Small intestine (tissue), 7 donors: ENCODE data around the gene SNPH. TPM values are rescaled to one million over a fixed set of nuclear protein-coding genes. Genes with fewer than 3 reads are reported as not detected.
A peak's percentile ranks its signal among the peaks of the same experiment; 100 is the strongest.

ENCODE experiments used
- DNase-seq, 2 donors: peaks; one replicate each; pipeline versions ENCODE4 v3.0.0 to v3.0.0-alpha.2; 2013
- FAIRE-seq: peaks from 2 replicates; lab custom pipeline; 2012; peaks lifted over from hg19 to GRCh38; lab: Jason Lieb, UNC
- H3K27ac ChIP-seq, 3 donors: one replicate each; pipeline ENCODE4 v1.5.1; 2013; ENCODE audit warnings: low read length in 2 of 3, mild to moderate bottlenecking in 2 of 3, control low read depth in 1 of 3, inconsistent platforms in 1 of 3, low read depth in 1 of 3, moderate library complexity in 1 of 3
- H3K27me3 ChIP-seq, 3 donors: one replicate each; pipeline ENCODE4 v1.6.1; 2013; ENCODE audit warnings: low read length in 3 of 3, inconsistent platforms in 1 of 3; ENCODE audit not compliant: control insufficient read depth in 3 of 3, insufficient read depth in 3 of 3
- H3K36me3 ChIP-seq, 3 donors: one replicate each; pipeline ENCODE4 v1.6.1; 2013; ENCODE audit warnings: low read length in 3 of 3, inconsistent platforms in 1 of 3, low read depth in 1 of 3, mild to moderate bottlenecking in 1 of 3, moderate library complexity in 1 of 3; ENCODE audit not compliant: control insufficient read depth in 3 of 3, insufficient read depth in 2 of 3
- H3K4me1 ChIP-seq, 3 donors: one replicate each; pipeline ENCODE4 v1.6.1; 2013; ENCODE audit warnings: low read length in 2 of 3, inconsistent platforms in 1 of 3, low read depth in 1 of 3, mild to moderate bottlenecking in 1 of 3, moderate library complexity in 1 of 3; ENCODE audit not compliant: control insufficient read depth in 3 of 3, insufficient read depth in 2 of 3
- H3K4me3 ChIP-seq, 3 donors: one replicate each; pipeline ENCODE4 v1.5.1; 2013; ENCODE audit warnings: low read length in 3 of 3, control low read depth in 1 of 3, inconsistent platforms in 1 of 3, low read depth in 1 of 3, mild to moderate bottlenecking in 1 of 3, moderate library complexity in 1 of 3
- H3K9me3 ChIP-seq, 2 donors: one replicate each; pipeline ENCODE4 v1.6.1; 2013; ENCODE audit warnings: low read depth in 1 of 2, low read length in 1 of 2; ENCODE audit not compliant: control insufficient read depth in 2 of 2, insufficient read depth in 1 of 2
- WGBS, 3 donors: extraction: QIAGEN DNeasy Blood & Tissue Kit; methylation state at CpG; one replicate each; pipeline ENCODE4 v1.1.7; 2013; 5-methylcytosine and 5-hydroxymethylcytosine counted together
- polyA plus RNA-seq, 4 donors: library from polyadenylated mRNA; stranded (reverse) in 3 of 4; unstranded in 1 of 4; fragments of 200-250 nt in 3 of 4; fragments of 120-200 nt in 1 of 4; gene quantifications; one replicate each; pipeline versions ENCODE4 v1.2.1 to v1.2.3, GENCODE V29; 2013
- donor health status: healthy with polysubstance abuse.
- donor health status: control.
- donor health status: control.
- donor health status: Bipolar disorder and iron deficiency.
- donor health status: healthy.

The SNPH gene
- polyA plus RNA-seq, 4 donors, result 0.45 to 3.2 (median 0.73) TPM

DNA sequence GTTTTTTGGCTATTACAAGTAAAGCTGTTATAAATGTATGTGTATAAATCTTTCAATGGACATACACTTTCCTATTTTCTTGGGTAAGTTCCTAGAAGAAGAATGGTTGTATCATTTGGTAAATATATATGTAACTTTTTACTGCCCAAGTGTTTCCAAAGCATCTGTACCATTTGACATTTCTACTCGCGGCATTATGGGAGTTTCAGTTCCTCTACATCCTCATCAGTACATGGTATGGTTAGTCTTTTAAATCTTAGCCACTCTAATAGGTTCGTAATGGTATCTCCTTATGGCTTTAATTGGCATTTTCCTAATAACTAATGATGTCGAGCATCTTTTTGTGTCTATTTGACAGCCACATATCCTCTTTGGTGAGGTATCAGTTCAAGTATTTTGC, 12.9 kb downstream of the SNPH start:
- 83 to 95% (median 95%) methylated on average over 4 of the region's 4 CpGs for WGBS, 3 donors
- Histone ChIP-seq H3K36me3 (no peaks in the 10 kb centered on the region), H3K4me1 (no peaks in the 10 kb centered on the region), H3K27me3 (no peaks in the 10 kb centered on the region), H3K9me3 (no peaks in the 10 kb centered on the region), H3K4me3 (no peak overlapping the region), H3K27ac (no peak overlapping the region)
- no peak for FAIRE-seq
- no peak for DNase-seq

DNA sequence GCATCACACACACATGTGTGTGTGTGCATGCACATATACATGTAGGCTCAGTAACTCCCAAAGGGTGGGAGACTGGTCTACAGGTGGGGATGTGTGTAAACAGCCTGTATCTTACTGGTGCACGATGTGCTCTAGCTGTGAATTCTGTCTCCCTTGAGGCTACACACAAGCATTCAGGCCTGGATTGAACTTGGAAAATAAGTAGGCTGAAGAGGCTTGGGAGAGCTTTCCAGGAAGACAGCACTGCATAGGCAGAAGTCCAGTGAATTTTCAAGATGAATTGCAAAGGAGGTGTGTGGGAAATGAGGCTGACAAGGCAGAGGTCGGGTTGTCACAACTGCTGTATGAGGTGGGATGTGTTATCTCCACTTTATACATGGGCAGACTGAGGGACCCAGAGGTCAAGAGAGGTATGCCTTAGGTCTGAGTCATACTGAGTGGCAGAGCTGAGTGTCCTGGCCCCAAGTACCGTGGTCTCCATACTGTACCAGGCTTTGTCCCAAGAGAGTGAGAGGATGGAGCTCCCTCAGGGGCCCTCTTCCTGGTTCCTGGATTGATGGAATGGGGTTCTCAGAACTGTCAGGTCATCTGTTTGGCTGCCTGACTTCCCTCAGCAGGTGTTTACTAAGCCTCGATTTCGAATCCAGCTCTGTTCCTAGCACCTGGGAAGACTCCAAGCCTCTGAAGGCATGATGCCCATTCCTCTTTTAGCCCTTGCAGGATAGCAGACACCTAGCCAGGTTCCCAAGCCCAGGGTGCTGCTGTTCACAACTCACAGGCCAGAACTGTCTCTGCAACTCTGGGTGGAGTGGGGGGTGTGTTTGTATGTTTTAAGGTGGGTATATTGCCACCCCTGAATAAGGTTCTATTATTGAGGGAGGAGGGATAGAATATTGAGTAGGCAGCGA, 14.4 kb downstream of the SNPH start:
- no peak overlapping the region for H3K4me3 ChIP-seq
- FAIRE-seq (no peak), DNase-seq (no peak)
- H3K4me1 ChIP-seq, result no peaks in the 10 kb centered on the region
- no peaks in the 10 kb centered on the region for H3K9me3 ChIP-seq
- no peaks in the 10 kb centered on the region for H3K27me3 ChIP-seq
- no peak overlapping the region for H3K27ac ChIP-seq
- WGBS, 3 donors, result 64 to 72% (median 67%) methylated on average over 6 of the region's 6 CpGs
- no peaks in the 10 kb centered on the region for H3K36me3 ChIP-seq

DNA sequence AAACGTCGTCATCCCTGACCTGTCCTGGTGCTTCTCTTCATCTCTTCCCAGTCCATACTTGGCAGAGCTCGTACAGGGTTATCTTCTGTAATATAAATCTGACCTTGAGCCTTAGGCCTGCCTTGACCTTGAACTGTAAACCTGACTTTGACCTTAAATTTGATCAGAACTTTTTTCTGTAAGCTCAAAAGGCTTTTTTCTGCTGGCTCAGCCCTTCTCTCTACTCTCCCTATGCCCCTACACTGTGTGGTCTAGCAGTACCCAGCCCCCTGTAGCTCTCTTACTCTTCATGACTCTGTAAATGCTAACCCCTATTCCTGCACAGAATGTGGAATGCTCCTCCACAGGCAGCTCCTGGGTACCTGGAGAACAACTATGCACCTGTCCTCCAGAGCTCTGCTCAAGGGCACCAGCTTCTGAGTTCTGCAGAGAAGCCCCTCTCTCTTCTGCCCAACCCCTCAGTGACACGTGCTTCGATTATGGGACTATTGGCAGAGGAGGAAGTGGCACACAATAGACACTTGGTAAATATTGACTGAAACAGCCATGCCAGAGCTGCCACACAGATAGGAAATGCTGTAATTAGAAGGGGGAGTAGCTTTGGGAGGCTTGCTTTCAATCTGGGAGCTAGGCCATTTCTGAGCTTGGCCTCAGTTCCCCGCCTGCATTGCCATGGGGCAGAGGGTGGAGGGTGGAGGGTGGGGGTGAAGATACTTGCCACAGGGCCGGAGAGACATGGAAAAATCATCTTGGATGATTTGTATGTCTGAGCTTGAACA, 15.4 kb downstream of the SNPH start:
- H3K4me3 ChIP-seq, result no peak overlapping the region
- no peak for FAIRE-seq
- no peak overlapping the region for H3K27ac ChIP-seq
- DNase-seq, result peak; percentile 13 to 23
- no peaks in the 10 kb centered on the region for H3K4me1 ChIP-seq
- no peaks in the 10 kb centered on the region for H3K9me3 ChIP-seq
- H3K27me3 ChIP-seq, result no peaks in the 10 kb centered on the region
- no peaks in the 10 kb centered on the region for H3K36me3 ChIP-seq
- 32 to 58% (median 44%) methylated on average over 7 of the region's 7 CpGs for WGBS, 3 donors

DNA sequence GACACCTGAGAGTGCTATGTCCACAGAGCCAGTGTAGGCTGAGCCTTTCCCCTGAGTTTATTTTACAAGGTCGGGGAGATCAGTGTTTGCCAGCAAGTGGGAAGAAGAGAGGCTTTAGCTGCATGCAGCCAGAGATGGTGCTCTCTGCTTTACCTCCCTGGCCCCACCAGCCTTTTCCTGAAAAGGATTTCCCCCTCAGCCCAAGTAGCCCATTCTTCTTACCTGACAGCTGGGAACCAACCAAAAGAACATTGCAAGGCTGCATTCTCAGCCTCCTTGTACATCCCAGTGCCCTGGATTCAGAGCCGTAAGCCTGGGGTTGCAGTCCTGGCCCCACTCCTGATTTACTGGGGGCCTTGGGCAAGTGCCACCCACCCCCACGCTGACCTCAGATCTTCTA, 16.9 kb downstream of the SNPH start:
- no peak for FAIRE-seq
- Histone ChIP-seq H3K27me3 (no peaks in the 10 kb centered on the region), H3K4me1 (no peaks in the 10 kb centered on the region), H3K4me3 (no peak overlapping the region), H3K27ac (no peak overlapping the region), H3K9me3 (no peaks in the 10 kb centered on the region), H3K36me3 (no peaks in the 10 kb centered on the region)
- WGBS, 3 donors, result 75 to 80% (median 79%) methylated on average over 3 of the region's 3 CpGs
- DNase-seq, result no peak

DNA sequence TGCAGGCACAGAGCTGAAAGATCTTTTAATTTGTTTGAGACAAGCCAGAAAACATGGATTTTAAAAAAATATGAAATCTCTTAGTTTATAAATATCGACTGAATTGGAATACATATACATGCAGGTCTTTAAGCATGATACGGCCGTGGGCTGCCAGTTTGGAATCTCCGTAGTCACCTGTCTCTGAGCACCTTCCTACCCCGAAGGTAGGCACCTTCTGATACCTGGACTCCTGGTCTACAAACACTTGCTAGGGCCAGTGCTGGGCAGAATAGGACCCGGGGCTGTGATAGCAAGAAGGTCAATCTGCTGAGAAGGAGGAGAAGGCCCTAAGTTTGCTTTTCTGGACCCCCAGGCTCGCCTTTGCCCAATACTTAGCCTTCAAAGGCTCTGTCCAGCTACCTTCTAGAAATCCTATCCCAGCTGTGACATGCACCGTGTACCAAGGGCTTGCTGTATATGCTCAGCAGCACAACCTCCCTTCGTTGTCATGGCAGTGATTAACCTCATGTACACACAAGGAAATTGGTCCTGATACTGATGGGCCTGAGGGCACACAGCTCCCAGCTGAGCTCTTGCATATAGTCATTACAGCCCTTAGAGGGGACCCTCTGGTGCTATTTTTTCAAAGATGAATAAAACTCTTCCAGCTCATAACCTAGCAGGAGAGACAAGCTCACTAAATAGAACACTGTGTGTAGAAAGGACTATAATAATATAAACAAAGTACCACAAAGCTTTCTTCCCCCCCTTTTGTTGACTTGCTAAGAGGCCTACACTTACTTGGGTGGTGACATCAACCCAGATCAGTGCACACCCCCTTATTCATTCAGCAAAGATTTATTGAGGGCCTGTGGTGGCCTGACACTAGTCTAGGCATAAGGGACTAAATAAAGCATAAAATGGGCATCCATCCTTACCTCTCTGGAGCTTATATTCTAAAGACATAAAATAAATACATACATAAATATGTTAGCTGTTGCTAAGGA, 17.7 kb downstream of the SNPH start:
- 77 to 81% (median 77%) methylated on average over 9 of the region's 9 CpGs for WGBS, 3 donors
- Histone ChIP-seq H3K9me3 (no peaks in the 10 kb centered on the region), H3K4me1 (no peaks in the 10 kb centered on the region), H3K36me3 (no peaks in the 10 kb centered on the region), H3K4me3 (no peak overlapping the region), H3K27ac (no peak overlapping the region), H3K27me3 (no peaks in the 10 kb centered on the region)
- DNase-seq (no peak), FAIRE-seq (no peak)

DNA sequence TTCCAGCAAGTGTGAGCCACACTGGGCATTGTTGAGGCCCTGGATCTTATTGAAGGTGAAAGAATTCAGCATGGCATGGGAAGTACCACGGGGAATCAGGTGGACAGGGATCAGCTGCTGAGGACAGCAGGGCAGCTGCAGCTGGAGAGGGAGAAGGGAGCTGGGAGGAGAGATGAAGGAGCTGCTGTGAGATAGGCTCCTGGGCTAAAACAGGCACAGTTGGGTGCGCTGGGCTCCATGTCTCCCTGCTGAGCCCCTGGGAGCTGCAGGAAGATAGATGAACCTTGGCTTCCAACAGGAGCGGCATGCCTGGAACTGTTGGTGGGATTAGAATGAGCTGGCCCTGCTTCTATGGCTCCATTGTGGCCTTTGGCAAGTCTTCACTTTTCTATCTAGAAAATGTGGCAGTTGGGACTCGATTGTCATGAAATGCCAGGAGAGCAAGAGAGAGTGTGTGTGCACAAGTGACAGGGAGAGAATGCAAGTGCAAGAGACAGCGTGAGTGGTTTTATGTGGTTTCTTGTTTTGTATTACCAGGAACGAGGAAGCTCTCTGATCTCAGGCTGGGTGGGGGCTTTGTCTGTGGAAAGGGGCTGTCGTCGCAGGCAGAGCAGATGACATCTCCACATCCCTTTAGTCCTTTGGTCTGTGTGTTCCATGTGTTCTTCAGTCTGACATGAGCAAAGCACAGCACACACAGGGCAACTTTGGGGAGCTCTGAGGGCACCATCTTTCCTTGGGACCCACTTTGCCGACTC, 20.4 kb downstream of the SNPH start:
- DNase-seq (no peak), FAIRE-seq (no peak)
- no peaks in the 10 kb centered on the region for H3K27me3 ChIP-seq
- H3K36me3 ChIP-seq, result no peaks in the 10 kb centered on the region
- no peak overlapping the region for H3K27ac ChIP-seq
- no peak overlapping the region for H3K4me3 ChIP-seq
- 77 to 82% (median 78%) methylated on average over 9 of the region's 9 CpGs for WGBS, 3 donors
- H3K4me1 ChIP-seq, result no peaks in the 10 kb centered on the region
- H3K9me3 ChIP-seq, result no peaks in the 10 kb centered on the region

DNA sequence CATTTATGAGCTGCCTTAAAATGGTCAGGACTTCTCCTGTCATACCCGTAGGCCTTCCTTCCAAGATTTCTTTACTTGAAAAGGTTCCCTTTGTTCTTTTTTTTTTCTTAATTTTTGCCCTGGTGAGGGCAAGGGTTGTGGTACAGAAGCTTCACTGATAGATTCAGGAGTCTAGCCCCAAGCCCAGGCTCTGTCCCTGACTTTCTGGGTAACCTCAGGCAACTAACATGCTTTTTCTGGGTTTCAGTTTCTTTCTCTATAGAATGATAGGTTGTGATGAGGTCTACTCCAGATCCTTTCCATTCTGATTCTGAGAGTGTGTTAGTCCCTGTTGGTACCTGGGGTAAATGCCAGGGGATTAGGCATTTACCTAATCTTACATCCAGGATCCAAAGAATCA, 21.2 kb downstream of the SNPH start:
- H3K27ac ChIP-seq, result no peak overlapping the region
- no peak overlapping the region for H3K4me3 ChIP-seq
- H3K4me1 ChIP-seq, result no peaks in the 10 kb centered on the region
- H3K27me3 ChIP-seq, result no peaks in the 10 kb centered on the region
- DNase-seq (no peak), FAIRE-seq (no peak)
- no peaks in the 10 kb centered on the region for H3K36me3 ChIP-seq
- H3K9me3 ChIP-seq, result no peaks in the 10 kb centered on the region
- 30 to 67% (median 42%) methylated on average over 1 of the region's 1 CpG for WGBS, 3 donors
